GM23338 (cell line): ENCODE data around the gene BRD7. TPM values are rescaled to one million over a fixed set of nuclear protein-coding genes. Genes with fewer than 3 reads are reported as not detected.

Source experiments
- ATAC-seq: fragments of 200-7000 bp; cut with Tn5 transposase; 3 replicates; pipeline ENCODE4 v1.9.1; 2020
- DNase-seq: peaks from one replicate; pipeline ENCODE4 v3.0.0-alpha.2; 2015; ENCODE audit warnings: low spot score
- H2AFZ ChIP-seq: fragments of 200-600 bp; sonication (generic); 2 replicates; pipeline ENCODE4 v1.8.0; 2016; ENCODE audit warnings: antibody characterized with exemption, mild to moderate bottlenecking, moderate library complexity
- H3F3A ChIP-seq: fragments of 200-600 bp; sonication (generic); replicated peaks from 2 replicates; pipeline ENCODE4 v1.8.0; 2017; ENCODE audit warnings: antibody characterized with exemption, mixed run types, low read depth
- H3K27ac ChIP-seq: fragments of 200-600 bp; sonication (generic); 2 replicates; pipeline ENCODE4 v1.6.1; 2016; ENCODE audit warnings: low read depth
- H3K27me3 ChIP-seq: fragments of 200-600 bp; sonication (generic); 2 replicates; pipeline ENCODE4 v1.8.0; 2016; ENCODE audit warnings: mild to moderate bottlenecking, mixed run types, moderate library complexity; ENCODE audit not compliant: insufficient read depth
- H3K36me3 ChIP-seq: fragments of 200-600 bp; sonication (generic); 2 replicates; pipeline ENCODE4 v1.8.0; 2016; ENCODE audit warnings: mild to moderate bottlenecking; ENCODE audit not compliant: insufficient read depth
- H3K4me1 ChIP-seq: fragments of 200-600 bp; sonication (generic); 2 replicates; pipeline ENCODE4 v1.8.0; 2016; ENCODE audit warnings: mild to moderate bottlenecking, moderate library complexity; ENCODE audit not compliant: insufficient read depth
- H3K4me2 ChIP-seq: fragments of 200-600 bp; sonication (generic); 2 replicates; pipeline ENCODE4 v1.7.1; 2017; ENCODE audit warnings: mixed run types
- H3K4me3 ChIP-seq: fragments of 200-600 bp; sonication (generic); 2 replicates; pipeline ENCODE4 v1.6.1; 2016; ENCODE audit warnings: mixed run types
- H3K79me2 ChIP-seq: fragments of 200-600 bp; sonication (generic); replicated peaks from 2 replicates; pipeline ENCODE4 v1.8.0; 2017; ENCODE audit warnings: mild to moderate bottlenecking; ENCODE audit not compliant: insufficient read depth
- H3K9me2 ChIP-seq: fragments of 200-600 bp; sonication (generic); 2 replicates; pipeline ENCODE4 v1.8.0; 2017; ENCODE audit not compliant: insufficient read depth
- H4K20me1 ChIP-seq: fragments of 200-600 bp; sonication (generic); replicated peaks from 2 replicates; pipeline ENCODE4 v1.8.0; 2017; ENCODE audit warnings: mild to moderate bottlenecking; ENCODE audit not compliant: insufficient read depth
- H3K27ac Mint-ChIP-seq: 2 replicates; pipeline ENCODE4 v1.8.0; 2020; ENCODE audit warnings: inconsistent platforms, mild to moderate bottlenecking, moderate library complexity, mixed read lengths
- H3K27me3 Mint-ChIP-seq: 3 replicates; pipeline ENCODE4 v1.8.0; 2022; ENCODE audit warnings: low read depth, mild to moderate bottlenecking, moderate library complexity, mixed read lengths, inconsistent platforms; ENCODE audit not compliant: insufficient read depth, poor library complexity
- H3K36me3 Mint-ChIP-seq: 3 replicates; pipeline ENCODE4 v1.8.0; 2021; ENCODE audit warnings: low read depth, mild to moderate bottlenecking, inconsistent platforms, moderate library complexity, mixed read lengths
- H3K4me1 Mint-ChIP-seq: 3 replicates; pipeline ENCODE4 v1.8.0; 2020; ENCODE audit warnings: mild to moderate bottlenecking, inconsistent platforms, mixed read lengths
- H3K4me3 Mint-ChIP-seq: 3 replicates; pipeline ENCODE4 v1.8.0; 2021; ENCODE audit warnings: moderate library complexity, mild to moderate bottlenecking, inconsistent platforms, mixed read lengths
- H3K9me3 Mint-ChIP-seq: 3 replicates; pipeline ENCODE4 v1.8.0; 2020; ENCODE audit warnings: moderate library complexity, mild to moderate bottlenecking, inconsistent platforms, mixed read lengths
- CREB1 ChIP-seq: fragments of 250-450 bp; sonication (Bioruptor Pico); IDR thresholded peaks from 2 replicates; pipeline ENCODE4 v1.5.0; 2020; ENCODE audit warnings: low read depth, mild to moderate bottlenecking, moderate library complexity
- EZH2phosphoT487 ChIP-seq: fragments of 200-600 bp; sonication (generic); IDR thresholded peaks from one replicate; pipeline ENCODE4 v1.8.1; 2018; ENCODE audit warnings: antibody characterized with exemption; ENCODE audit not compliant: unreplicated experiment
- JUNB ChIP-seq: IDR thresholded peaks from one replicate; pipeline ENCODE4 v1.6.1; 2016; ENCODE audit warnings: antibody characterized with exemption; ENCODE audit not compliant: unreplicated experiment
- NANOG ChIP-seq: IDR thresholded peaks from 2 replicates; pipeline ENCODE4 v1.6.1; 2016; ENCODE audit warnings: antibody characterized with exemption, borderline replicate concordance
- POLR2AphosphoS5 ChIP-seq: IDR thresholded peaks from 2 replicates; pipeline ENCODE4 v1.6.1; 2016; ENCODE audit warnings: antibody characterized with exemption, low read depth
- REST ChIP-seq: IDR thresholded peaks from one replicate; pipeline ENCODE4 v1.6.1; 2018; ENCODE audit warnings: antibody characterized with exemption; ENCODE audit not compliant: unreplicated experiment
- STAT1 ChIP-seq: IDR thresholded peaks from one replicate; pipeline ENCODE4 v1.6.1; 2016; ENCODE audit warnings: antibody characterized with exemption; ENCODE audit not compliant: unreplicated experiment
- polyA plus RNA-seq: library from polyadenylated mRNA; unstranded; fragments of >200 nt; fragmentation: Nextera tagmentation; extraction: Ambion mirVana; gene quantifications from 2 replicates; pipeline ENCODE4 v1.2.1, GENCODE V29; 2016
- total RNA-seq: library from RNA; depleted of rRNA; stranded (reverse); fragments of >200 nt; shearing (Covaris generic); gene quantifications from 2 replicates; pipeline ENCODE4 v1.2.3, GENCODE V29; 2014

Gene BRD7
- total and polyA plus RNA-seq, 2 experiments from 2014 or later: 93.0 to 149 TPM

DNA sequence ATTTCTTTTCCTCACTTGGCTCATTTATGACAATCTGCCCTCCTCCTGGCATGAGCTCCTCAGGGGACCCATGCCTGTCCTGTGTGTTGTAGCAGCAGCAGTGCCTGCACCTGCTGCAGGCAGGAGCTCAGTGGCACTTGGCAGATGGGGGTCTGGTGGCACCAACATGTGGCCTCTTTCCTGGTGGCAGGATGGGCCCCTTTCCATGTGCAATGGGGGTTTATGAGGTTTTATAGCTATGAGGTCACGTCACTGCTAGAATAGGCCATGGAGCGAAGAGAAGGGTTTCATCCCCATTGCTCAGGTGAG, 95.5 kb downstream of the BRD7 start (continued):
- TF ChIP-seq REST (no peak), JUNB (no peak), CREB1 (CRISPR knock-in tag) (no peak), STAT1 (no peak), NANOG (no peak)

- H3K4me3 Mint-ChIP-seq: no peak overlapping the region
- Histone ChIP-seq H3K36me3 (no peaks in the 10 kb centered on the region), H3K4me1 (no peaks in the 10 kb centered on the region), H3F3A (no peaks in the 10 kb centered on the region), H3K4me3 (no peak overlapping the region), H4K20me1 (no peaks in the 10 kb centered on the region; the same call in 1 of the 2 replicates), H3K27ac (no peak overlapping the region), H3K9me2 (no peaks in the 10 kb centered on the region), H3K4me2 (no peak overlapping the region), H2AFZ (no peak overlapping the region), H3K27me3 (no peaks in the 10 kb centered on the region), H3K79me2 (no peaks in the 10 kb centered on the region)
- DNase-seq (no peak), ATAC-seq (no peak)
- H3K4me1 Mint-ChIP-seq: peaks cover under 1% of the 10 kb centered on the region; the same call in 2 of the 3 replicates
- H3K27me3 Mint-ChIP-seq: peaks cover 9% of the 10 kb centered on the region
- H3K36me3 Mint-ChIP-seq: no peaks in the 10 kb centered on the region
- H3K9me3 Mint-ChIP-seq: no peaks in the 10 kb centered on the region
- H3K27ac Mint-ChIP-seq: no peak overlapping the region
- TF ChIP-seq POLR2AphosphoS5: no peak
These were observed 96.0 kb downstream of the BRD7 start for GRCh38 chr16:50272687-50273381.

DNA sequence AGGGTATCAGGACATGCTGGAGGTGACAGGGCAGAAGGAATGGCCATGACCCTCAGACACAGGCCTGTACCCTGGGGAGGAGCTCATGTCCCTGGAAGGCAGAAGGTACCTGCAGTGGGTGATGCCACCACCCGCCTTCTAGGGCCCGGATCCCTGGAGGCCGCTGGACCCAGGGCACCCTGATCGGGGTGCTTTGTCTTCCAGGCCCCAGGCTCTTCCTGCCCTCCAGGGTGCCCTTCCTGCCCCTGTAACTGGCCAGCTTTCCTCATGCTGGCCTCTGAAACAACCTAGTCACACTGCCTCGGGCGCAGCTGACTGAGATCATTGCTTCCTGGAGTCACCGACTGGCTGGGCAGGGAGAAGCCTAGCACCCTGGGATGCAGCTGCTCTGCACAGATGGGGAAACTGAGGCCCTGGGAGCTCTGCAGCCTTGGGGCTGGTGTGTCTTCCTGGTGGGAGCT, 96.6 kb downstream of the BRD7 start:
- H3K27ac ChIP-seq: no peak overlapping the region
- no peaks in the 10 kb centered on the region for H3K36me3 Mint-ChIP-seq
- no peaks in the 10 kb centered on the region for H3K9me3 Mint-ChIP-seq
- H2AFZ ChIP-seq: no peak overlapping the region
- H3K4me2 ChIP-seq: no peak overlapping the region
- no peaks in the 10 kb centered on the region for H3K36me3 ChIP-seq
- H3K4me3 Mint-ChIP-seq: no peak overlapping the region
- H3K4me3 ChIP-seq: no peak overlapping the region
- H3K79me2 ChIP-seq: no peaks in the 10 kb centered on the region
- ATAC-seq (no peak), DNase-seq (no peak)
- H3K27me3 Mint-ChIP-seq: peaks cover 9% of the 10 kb centered on the region
- peaks cover 6% of the 10 kb centered on the region for H3K4me1 Mint-ChIP-seq
- no peaks in the 10 kb centered on the region for H3K9me2 ChIP-seq
- no peaks in the 10 kb centered on the region for H3F3A ChIP-seq
- TF ChIP-seq POLR2AphosphoS5: no peak
- no peak for TF ChIP-seq EZH2phosphoT487
- no peaks in the 10 kb centered on the region for H3K27me3 ChIP-seq
- no peaks in the 10 kb centered on the region for H3K4me1 ChIP-seq
- no peak overlapping the region for H3K27ac Mint-ChIP-seq
- H4K20me1 ChIP-seq: no peaks in the 10 kb centered on the region
